ENCODE measurements around the gene FAM89B.

DNA sequence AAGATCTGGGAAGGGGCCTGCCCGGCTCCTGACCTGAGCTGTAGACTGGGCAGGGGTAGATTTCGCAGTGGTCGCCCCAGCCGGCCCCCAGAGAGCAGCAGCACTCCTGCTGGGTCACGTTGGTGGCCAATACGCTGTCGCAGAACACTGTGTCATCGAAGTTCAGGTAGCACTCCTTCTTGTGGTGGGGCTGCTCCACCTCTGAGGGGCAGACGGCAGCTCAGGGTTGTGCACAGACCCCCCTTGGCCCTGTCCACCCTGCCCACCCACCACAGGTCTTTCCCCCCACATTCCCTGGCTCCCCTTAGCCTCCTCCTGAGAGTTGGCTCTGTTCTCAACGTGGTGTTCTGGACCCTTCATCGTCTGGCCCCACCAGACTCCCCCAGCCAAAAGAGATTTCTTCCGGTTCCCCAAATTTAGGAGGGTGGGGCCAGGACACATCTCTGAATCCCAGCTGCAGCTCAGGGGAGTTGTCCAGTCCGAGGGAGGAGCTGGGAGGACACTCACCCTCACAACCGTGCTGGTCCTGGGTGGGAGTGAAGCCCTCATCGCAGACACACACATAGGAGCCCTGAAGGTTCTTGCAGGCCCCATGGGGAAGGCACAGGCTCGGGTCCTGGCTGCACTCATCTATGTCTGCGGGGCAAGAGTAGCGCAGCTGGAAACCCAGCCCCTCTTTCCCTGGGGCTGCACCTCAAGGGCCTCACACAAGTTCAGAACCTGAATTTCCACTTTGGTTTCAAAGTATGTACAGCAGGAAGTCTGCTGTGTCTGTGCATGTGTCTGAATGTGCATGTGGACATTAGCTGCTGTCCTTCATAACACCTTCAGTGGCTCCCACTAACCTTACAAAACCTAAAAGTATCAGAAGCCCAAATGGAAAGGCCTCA is 31.0 kb upstream of the FAM89B start:
- TF ChIP-seq, protein P1, sequence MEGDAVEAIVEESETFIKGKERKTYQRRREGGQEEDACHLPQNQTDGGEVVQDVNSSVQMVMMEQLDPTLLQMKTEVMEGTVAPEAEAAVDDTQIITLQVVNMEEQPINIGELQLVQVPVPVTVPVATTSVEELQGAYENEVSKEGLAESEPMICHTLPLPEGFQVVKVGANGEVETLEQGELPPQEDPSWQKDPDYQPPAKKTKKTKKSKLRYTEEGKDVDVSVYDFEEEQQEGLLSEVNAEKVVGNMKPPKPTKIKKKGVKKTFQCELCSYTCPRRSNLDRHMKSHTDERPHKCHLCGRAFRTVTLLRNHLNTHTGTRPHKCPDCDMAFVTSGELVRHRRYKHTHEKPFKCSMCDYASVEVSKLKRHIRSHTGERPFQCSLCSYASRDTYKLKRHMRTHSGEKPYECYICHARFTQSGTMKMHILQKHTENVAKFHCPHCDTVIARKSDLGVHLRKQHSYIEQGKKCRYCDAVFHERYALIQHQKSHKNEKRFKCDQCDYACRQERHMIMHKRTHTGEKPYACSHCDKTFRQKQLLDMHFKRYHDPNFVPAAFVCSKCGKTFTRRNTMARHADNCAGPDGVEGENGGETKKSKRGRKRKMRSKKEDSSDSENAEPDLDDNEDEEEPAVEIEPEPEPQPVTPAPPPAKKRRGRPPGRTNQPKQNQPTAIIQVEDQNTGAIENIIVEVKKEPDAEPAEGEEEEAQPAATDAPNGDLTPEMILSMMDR (IDR thresholded peaks at IDR 0.05) = no peak
- TF ChIP-seq POLR2A (IDR thresholded peaks at IDR 0.05) = no peak
